ENCODE data around the gene STAT3. TPM values are rescaled to one million over a fixed set of nuclear protein-coding genes. Genes with fewer than 3 reads are reported as not detected.

STAT3 gene
- total and polyA plus RNA-seq, 2 donors (not counting 1 experiment from before 2014, with no cell fraction given) = 50.1 to 140 TPM

DNA sequence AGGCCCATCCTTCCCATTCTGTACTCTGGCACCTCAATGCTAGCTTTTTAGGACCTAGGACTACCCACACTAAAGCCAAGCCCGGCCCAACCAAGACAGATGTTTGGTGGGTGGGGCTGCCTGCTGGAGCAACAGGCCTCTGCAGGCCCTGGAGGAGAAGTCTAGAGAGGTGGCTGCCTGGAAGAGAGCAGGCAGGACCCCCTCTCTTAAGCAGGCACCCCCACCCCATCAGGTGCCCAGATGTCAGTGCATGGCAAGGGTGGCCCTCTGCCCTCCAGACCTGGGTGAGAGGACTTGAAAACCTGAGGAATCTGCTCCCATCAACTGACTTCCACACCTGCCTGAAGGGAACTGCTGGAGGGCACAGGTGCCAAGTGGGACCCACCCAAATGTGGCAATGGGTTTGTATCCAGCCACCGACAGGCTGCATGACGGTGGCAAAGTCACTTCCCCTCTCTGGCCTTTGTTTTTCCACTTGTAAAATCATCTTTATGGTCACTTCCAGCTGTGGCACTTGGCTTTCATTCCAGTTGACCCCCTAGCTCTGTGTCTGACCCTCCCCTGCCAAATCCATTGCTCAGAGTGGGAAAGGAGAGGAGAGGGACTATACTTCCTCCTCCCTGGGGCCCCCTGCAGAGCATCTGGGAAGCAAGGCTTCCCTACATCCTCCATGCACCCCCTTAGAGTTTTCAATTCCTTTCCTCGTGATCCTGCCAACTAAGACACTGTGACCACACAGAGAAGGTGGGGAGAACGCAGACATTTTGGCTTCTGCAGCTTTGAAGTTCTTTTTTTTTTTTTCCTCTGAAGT lies 101.6 kb downstream of the STAT3 start:
- DNase-seq (no peak), ATAC-seq (ENCODE audit: low read depth) (no peak)
- no peak overlapping the region for H3K27ac ChIP-seq (ENCODE audit: low read length in 2 of 2)
- Mint-ChIP-seq H3K4me3 (peak overlapping the region; percentile 97), H3K27ac (peak overlapping the region; percentile 91), H3K4me1 (peaks cover 37% of the 10 kb centered on the region), H3K9me3 (ENCODE audit: insufficient read depth) (no peaks in the 10 kb centered on the region), H3K27me3 (no peaks in the 10 kb centered on the region)
- peak overlapping the region; percentile 98 for H3K4me2 ChIP-seq (replicated peaks; ENCODE audit: low read depth, low read length, poor library complexity, severe bottlenecking)
- peak overlapping the region; percentile 86 for H2AFZ ChIP-seq (ENCODE audit: insufficient read depth, low read depth, low read length, poor library complexity, severe bottlenecking)
- H3K79me2 ChIP-seq (ENCODE audit: control insufficient read depth, insufficient read depth, low read length) = peaks cover 11% of the 10 kb centered on the region
- POLR2A ChIA-PET = interaction anchor here (0.6 to 2.7 kb wide), 10 partner anchors 8 to 392 kb away, joined by 3 to 8 read pairs (median 4); partner anchors contain the start of genes CNP and STAT3
- intact Hi-C loops (cut with micrococcal nuclease) = no loop called here
- peaks cover 24 to 36% of the 10 kb centered on the region in 2 donors for H3K4me1 ChIP-seq (ENCODE audit: control insufficient read depth in 2 of 2, insufficient read depth in 2 of 2, low read length in 2 of 2)
- 25% methylated on average over 2 of the region's 5 CpGs for WGBS (ENCODE audit: insufficient coverage)
- CTCF ChIA-PET = interaction anchor here (1.5 to 3.6 kb wide), 2 partner anchors 38 to 64 kb away, joined by 5 to 18 read pairs; no protein-coding TSS in a partner anchor
- no peaks in the 10 kb centered on the region for H3K27me3 ChIP-seq (replicated peaks in 1 of 4; ENCODE audit: control extremely low read depth in 1 of 4, control insufficient read depth in 3 of 4, insufficient read depth in 4 of 4, low read length in 3 of 4)
- H3K9ac ChIP-seq (ENCODE audit: low read length) = peak overlapping the region; percentile 91
- no peaks in the 10 kb centered on the region for H3K9me3 ChIP-seq (ENCODE audit: control extremely low read depth in 1 of 3, control insufficient read depth in 2 of 3, insufficient read depth in 1 of 3, low read length in 2 of 3)
- peak overlapping the region in 2 of 5 experiments; percentile 73 to 93 for H3K4me3 ChIP-seq (ENCODE audit: control extremely low read depth in 1 of 5, extremely low read depth in 1 of 5, insufficient read depth in 1 of 5, low read depth in 2 of 5, low read length in 4 of 5)
- no peaks in the 10 kb centered on the region for H4K20me1 ChIP-seq (ENCODE audit: control insufficient read depth, insufficient read depth, low read length, poor library complexity, severe bottlenecking)
- H3K36me3 ChIP-seq (replicated peaks in 1 of 2; ENCODE audit: control extremely low read depth in 1 of 2, control insufficient read depth in 1 of 2, extremely low read depth in 1 of 2, insufficient read depth in 2 of 2, low read length in 1 of 2) = peaks cover 0 to under 1% of the 10 kb centered on the region in 2 experiments
- TF ChIP-seq EZH2 (IDR thresholded peaks at IDR 0.05; ENCODE audit: borderline replicate concordance, insufficient read depth, low read depth, low read length, poor library complexity, severe bottlenecking) (no peak), CTCF (IDR thresholded peaks at IDR 0.05) (no peak)

All from B cell (primary cell).